Parathyroid adenoma (tissue), 2 donors: Measurements from ENCODE around the gene DHDH.
A peak's percentile ranks its signal among the peaks of the same experiment; 100 is the strongest.

Experiments
- H2AFZ ChIP-seq: fragments of 300-600 bp; sonication (generic); one replicate; pipeline ENCODE4 v1.7.0; 2017; ENCODE audit warnings: antibody characterized with exemption, mild to moderate bottlenecking
- H3K27ac ChIP-seq: fragments of 300-600 bp; sonication (generic); one replicate; pipeline ENCODE4 v1.7.0; 2017
- H3K27me3 ChIP-seq: fragments of 300-600 bp; sonication (generic); one replicate; pipeline ENCODE4 v1.7.0; 2017; ENCODE audit warnings: low read length; ENCODE audit not compliant: control insufficient read depth, insufficient read depth
- H3K36me3 ChIP-seq: fragments of 300-600 bp; sonication (generic); one replicate; pipeline ENCODE4 v1.7.0; 2017; ENCODE audit warnings: low read length; ENCODE audit not compliant: control insufficient read depth, insufficient read depth
- H3K4me1 ChIP-seq: fragments of 300-600 bp; sonication (generic); one replicate; pipeline ENCODE4 v1.7.0; 2017; ENCODE audit warnings: control low read depth
- H3K4me2 ChIP-seq: fragments of 300-600 bp; sonication (generic); one replicate; pipeline ENCODE4 v1.7.0; 2017; ENCODE audit warnings: low read length
- H3K4me3 ChIP-seq: fragments of 300-600 bp; sonication (generic); one replicate; pipeline ENCODE4 v1.7.0; 2017; ENCODE audit warnings: low read depth, low read length
- H3K79me2 ChIP-seq: fragments of 300-600 bp; sonication (generic); one replicate; pipeline ENCODE4 v1.7.0; 2017; ENCODE audit warnings: control low read depth
- H3K9ac ChIP-seq: fragments of 300-600 bp; sonication (generic); one replicate; pipeline ENCODE4 v1.7.0; 2017; ENCODE audit warnings: mild to moderate bottlenecking
- H3K9me3 ChIP-seq: fragments of 300-600 bp; sonication (generic); one replicate; pipeline ENCODE4 v1.7.0; 2017; ENCODE audit warnings: low read length; ENCODE audit not compliant: control insufficient read depth
- TF ChIP-seq, protein P1 (sequence below): fragments of 300-600 bp; sonication (generic); IDR thresholded peaks from one replicate; pipeline ENCODE4 v1.7.0; 2017; ENCODE audit warnings: antibody characterized with exemption, mild to moderate bottlenecking
- donor health status: primary hyperparathyroidism.

Gene DHDH

DNA sequence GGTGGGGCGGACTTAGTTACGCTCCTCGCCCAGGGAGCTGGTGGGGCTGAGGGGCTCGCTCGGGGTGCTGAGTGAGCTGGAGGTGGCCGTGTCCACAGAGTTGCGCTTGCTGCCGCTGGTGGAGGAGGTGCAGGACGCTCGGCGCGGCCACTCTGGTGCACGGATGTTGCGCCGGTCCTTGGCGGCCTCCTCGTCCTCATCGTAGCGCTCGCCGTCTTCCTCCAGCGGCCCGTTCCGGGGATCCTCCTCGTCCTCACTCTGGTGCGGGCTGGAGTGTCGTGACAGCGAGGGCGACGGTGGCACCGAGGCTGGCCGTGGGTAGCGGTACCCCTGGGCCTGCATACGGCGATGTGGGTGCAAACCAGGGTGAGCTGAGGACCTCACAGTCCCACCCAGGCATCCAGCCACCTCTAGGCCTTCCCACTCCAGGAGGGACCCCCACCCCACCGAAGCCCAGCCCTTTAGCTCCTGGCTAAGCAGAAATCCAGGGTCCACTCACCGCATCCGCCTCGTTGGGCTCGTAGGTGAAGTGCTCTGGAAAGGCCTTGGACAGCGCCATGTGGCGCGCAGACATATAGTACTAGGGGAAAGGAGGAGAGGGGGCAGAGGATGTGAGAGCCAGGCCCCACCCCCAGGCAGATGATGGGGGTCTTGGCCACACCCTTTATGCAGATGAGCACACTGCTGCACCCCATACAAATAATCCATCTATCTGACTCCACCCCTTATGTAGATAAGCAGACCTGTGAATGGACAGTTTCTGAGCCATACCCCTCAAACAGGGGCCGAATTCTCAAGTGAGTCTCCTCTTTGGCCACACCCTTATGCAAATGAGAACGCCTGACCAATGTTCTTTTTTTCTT lies 36.0 kb downstream of the DHDH start:
- Histone ChIP-seq H3K36me3 (no peaks in the 10 kb centered on the region), H3K79me2 (peaks cover 5% of the 10 kb centered on the region), H3K27ac (no peak overlapping the region), H2AFZ (no peak overlapping the region), H3K4me1 (peaks cover 17% of the 10 kb centered on the region), H3K4me2 (no peak overlapping the region), H3K4me3 (no peak overlapping the region), H3K9ac (no peak overlapping the region), H3K9me3 (no peaks in the 10 kb centered on the region), H3K27me3 (no peaks in the 10 kb centered on the region)
- TF ChIP-seq, protein P1, sequence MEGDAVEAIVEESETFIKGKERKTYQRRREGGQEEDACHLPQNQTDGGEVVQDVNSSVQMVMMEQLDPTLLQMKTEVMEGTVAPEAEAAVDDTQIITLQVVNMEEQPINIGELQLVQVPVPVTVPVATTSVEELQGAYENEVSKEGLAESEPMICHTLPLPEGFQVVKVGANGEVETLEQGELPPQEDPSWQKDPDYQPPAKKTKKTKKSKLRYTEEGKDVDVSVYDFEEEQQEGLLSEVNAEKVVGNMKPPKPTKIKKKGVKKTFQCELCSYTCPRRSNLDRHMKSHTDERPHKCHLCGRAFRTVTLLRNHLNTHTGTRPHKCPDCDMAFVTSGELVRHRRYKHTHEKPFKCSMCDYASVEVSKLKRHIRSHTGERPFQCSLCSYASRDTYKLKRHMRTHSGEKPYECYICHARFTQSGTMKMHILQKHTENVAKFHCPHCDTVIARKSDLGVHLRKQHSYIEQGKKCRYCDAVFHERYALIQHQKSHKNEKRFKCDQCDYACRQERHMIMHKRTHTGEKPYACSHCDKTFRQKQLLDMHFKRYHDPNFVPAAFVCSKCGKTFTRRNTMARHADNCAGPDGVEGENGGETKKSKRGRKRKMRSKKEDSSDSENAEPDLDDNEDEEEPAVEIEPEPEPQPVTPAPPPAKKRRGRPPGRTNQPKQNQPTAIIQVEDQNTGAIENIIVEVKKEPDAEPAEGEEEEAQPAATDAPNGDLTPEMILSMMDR = no peak

DNA sequence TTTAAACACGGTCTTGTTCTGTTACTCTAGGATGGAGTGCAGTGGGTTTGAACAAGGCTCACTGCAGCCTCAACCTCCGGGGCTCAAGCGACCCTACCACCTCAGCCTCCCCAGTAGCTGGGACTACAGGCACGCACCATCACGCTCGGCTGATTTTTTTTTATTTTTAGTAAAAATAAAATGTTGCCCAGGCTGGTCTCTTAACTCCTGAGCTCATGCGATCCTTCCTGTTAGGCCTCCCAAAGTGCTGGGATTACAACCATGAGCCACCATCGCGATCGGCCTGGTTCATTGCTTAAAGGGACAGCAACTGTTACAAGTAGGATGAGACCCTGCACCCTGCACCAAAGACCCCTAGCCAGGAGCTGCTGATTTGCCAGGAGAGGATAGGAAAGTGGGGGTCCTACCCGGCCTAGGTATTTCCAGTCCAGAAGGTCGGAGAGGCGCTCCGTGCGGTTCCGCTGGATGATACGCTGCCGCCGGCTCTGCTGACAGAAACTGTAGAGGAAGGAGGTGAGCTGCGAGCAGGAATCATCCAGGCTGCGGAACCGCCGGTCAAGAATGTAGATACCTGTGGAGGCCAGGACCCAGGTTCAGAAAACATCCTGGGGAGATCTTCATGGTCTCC lies 36.8 kb downstream of the DHDH start:
- H3K4me3 ChIP-seq = no peak overlapping the region
- no peak overlapping the region for H3K9ac ChIP-seq
- H2AFZ ChIP-seq = no peak overlapping the region
- H3K27ac ChIP-seq = no peak overlapping the region
- TF ChIP-seq, protein P1 = no peak
- H3K4me1 ChIP-seq = peaks cover 15% of the 10 kb centered on the region
- H3K4me2 ChIP-seq = no peak overlapping the region
- H3K36me3 ChIP-seq = no peaks in the 10 kb centered on the region
- H3K27me3 ChIP-seq = no peaks in the 10 kb centered on the region
- H3K79me2 ChIP-seq = peaks cover 5% of the 10 kb centered on the region
- H3K9me3 ChIP-seq = no peaks in the 10 kb centered on the region

DNA sequence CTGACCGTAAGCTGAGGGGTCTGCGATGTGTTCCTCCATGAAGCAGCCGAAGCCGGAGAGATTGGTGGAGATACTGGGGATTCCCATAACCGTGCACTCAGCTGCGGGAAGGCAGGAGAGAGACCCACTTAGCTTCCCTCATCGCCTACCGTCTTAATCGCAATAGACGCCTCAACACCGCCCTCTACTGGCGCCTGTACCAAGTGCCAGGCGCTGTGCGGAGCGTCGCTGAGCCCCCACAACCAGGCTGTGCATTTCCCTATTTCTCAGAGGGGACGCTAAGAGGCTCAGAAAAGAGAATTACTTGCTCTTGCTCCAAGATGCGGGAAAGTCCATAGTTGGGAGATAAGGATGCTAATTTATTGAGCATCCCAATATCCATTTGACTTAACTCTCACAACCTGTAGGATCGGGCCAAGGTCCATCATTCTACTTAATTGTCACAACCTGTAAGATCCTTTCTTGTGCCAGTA lies 37.5 kb downstream of the DHDH start:
- no peak overlapping the region for H2AFZ ChIP-seq
- H3K27me3 ChIP-seq = no peaks in the 10 kb centered on the region
- no peaks in the 10 kb centered on the region for H3K36me3 ChIP-seq
- H3K9me3 ChIP-seq = no peaks in the 10 kb centered on the region
- no peak overlapping the region for H3K4me3 ChIP-seq
- H3K79me2 ChIP-seq = peaks cover 1% of the 10 kb centered on the region
- TF ChIP-seq, protein P1 = peak; percentile 87
- no peak overlapping the region for H3K27ac ChIP-seq
- no peak overlapping the region for H3K4me2 ChIP-seq
- H3K9ac ChIP-seq = no peak overlapping the region
- H3K4me1 ChIP-seq = peaks cover 15% of the 10 kb centered on the region

DNA sequence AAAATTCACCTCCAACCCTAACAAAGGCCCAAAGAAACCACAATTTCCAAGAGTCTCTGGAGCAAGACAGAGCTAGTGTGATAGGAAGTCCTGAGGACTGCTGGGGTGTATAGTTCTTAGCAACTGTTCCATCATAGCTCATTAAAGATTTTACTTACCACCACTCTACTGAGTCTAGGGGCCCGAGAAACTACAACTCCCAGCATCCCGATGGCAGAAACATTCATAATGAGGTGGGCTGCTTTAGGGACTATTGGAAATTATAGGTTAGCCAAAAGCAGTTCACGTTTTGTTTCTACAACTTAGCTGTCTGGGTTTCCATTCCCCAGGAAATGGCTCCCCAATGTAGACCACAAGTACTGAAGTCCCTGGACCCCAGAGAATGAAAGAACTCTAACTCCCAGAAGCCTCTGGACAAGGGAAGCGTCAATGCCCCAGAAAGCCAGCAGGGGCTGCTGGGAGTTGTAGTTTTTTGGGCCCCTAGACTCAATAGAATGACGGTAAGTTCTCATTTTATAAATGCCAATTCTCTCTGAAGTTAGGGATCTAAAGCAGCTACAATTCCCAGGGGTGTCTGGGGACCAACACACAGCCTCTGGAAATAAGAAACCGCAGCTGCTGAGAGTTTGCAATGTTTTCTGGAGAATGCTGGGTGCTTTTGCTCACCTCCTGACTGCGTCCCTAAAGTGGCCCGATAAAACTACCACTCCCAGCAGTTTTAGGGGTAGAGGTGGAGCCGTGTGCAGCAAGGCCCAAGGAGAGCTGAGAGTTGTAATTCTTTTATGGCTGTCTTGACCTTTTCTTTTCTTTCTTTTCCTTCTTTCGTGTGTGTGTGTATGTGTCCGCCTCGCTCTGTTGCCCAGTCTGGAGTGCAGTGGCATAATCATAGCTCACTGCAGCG lies 42.7 kb downstream of the DHDH start:
- no peaks in the 10 kb centered on the region for H3K9me3 ChIP-seq
- no peaks in the 10 kb centered on the region for H3K79me2 ChIP-seq
- H3K4me2 ChIP-seq = no peak overlapping the region
- H3K36me3 ChIP-seq = no peaks in the 10 kb centered on the region
- H2AFZ ChIP-seq = no peak overlapping the region
- H3K4me1 ChIP-seq = no peaks in the 10 kb centered on the region
- no peaks in the 10 kb centered on the region for H3K27me3 ChIP-seq
- no peak overlapping the region for H3K27ac ChIP-seq
- no peak overlapping the region for H3K9ac ChIP-seq
- TF ChIP-seq, protein P1 = no peak
- H3K4me3 ChIP-seq = no peak overlapping the region
